Measurements from ENCODE around the gene CTTN.

CTTN gene

GRCh38 chr11:70397983-70398833 is at the start of gene CTTN:
CTTN (plus strand) TSS chr11:70398529; CDS start chr11:70407298, 8,769 bp downstream.
- H3K27me3 ChIP-seq (ENCODE audit: control insufficient read depth, insufficient read depth, low read length): no peaks in the 10 kb centered on the region
- no peaks in the 10 kb centered on the region for H3K36me3 ChIP-seq (ENCODE audit: control insufficient read depth, insufficient read depth, low read length)
- H3K4me1 ChIP-seq (ENCODE audit: control insufficient read depth, insufficient read depth, low read length): peaks cover 16% of the 10 kb centered on the region
- H3K4me3 ChIP-seq (ENCODE audit: low read length): peak within 1 kb of the TSS; percentile 77
- peak within 1 kb of the TSS; percentile 52 for H3K9ac ChIP-seq (ENCODE audit: low read length)
- H3K27ac ChIP-seq (ENCODE audit: low read depth, low read length): peak within 1 kb of the TSS; percentile 81

- Histone ChIP-seq H3K4me3 (ENCODE audit: low read length) (no peak overlapping the region), H3K27me3 (ENCODE audit: control insufficient read depth, insufficient read depth, low read length) (no peaks in the 10 kb centered on the region), H3K9ac (ENCODE audit: low read length) (no peak overlapping the region), H3K4me1 (ENCODE audit: control insufficient read depth, insufficient read depth, low read length) (no peaks in the 10 kb centered on the region), H3K36me3 (ENCODE audit: control insufficient read depth, insufficient read depth, low read length) (peaks cover 15% of the 10 kb centered on the region), H3K27ac (ENCODE audit: low read depth, low read length) (no peak overlapping the region)
These were observed 49.7 kb upstream of the CTTN start for GRCh38 chr11:70348608-70349007.

GRCh38 chr11:70351646-70352045 is 46.7 kb upstream of the CTTN start:
- peaks cover 21% of the 10 kb centered on the region for H3K36me3 ChIP-seq (ENCODE audit: control insufficient read depth, insufficient read depth, low read length)
- H3K27ac ChIP-seq (ENCODE audit: low read depth, low read length): no peak overlapping the region
- H3K4me1 ChIP-seq (ENCODE audit: control insufficient read depth, insufficient read depth, low read length): no peaks in the 10 kb centered on the region
- no peaks in the 10 kb centered on the region for H3K27me3 ChIP-seq (ENCODE audit: control insufficient read depth, insufficient read depth, low read length)
- no peak overlapping the region for H3K4me3 ChIP-seq (ENCODE audit: low read length)
- H3K9ac ChIP-seq (ENCODE audit: low read length): no peak overlapping the region

- no peaks in the 10 kb centered on the region for H3K27me3 ChIP-seq (ENCODE audit: control insufficient read depth, insufficient read depth, low read length)
- H3K4me3 ChIP-seq (ENCODE audit: low read length): no peak overlapping the region
- no peak overlapping the region for H3K9ac ChIP-seq (ENCODE audit: low read length)
- H3K36me3 ChIP-seq (ENCODE audit: control insufficient read depth, insufficient read depth, low read length): peaks cover 21% of the 10 kb centered on the region
- H3K4me1 ChIP-seq (ENCODE audit: control insufficient read depth, insufficient read depth, low read length): no peaks in the 10 kb centered on the region
- no peak overlapping the region for H3K27ac ChIP-seq (ENCODE audit: low read depth, low read length)
These were observed 46.2 kb upstream of the CTTN start for GRCh38 chr11:70352100-70352499.

- no peak overlapping the region for H3K9ac ChIP-seq (ENCODE audit: low read length)
- H3K4me1 ChIP-seq (ENCODE audit: control insufficient read depth, insufficient read depth, low read length): no peaks in the 10 kb centered on the region
- H3K27me3 ChIP-seq (ENCODE audit: control insufficient read depth, insufficient read depth, low read length): no peaks in the 10 kb centered on the region
- H3K4me3 ChIP-seq (ENCODE audit: low read length): no peak overlapping the region
- no peak overlapping the region for H3K27ac ChIP-seq (ENCODE audit: low read depth, low read length)
- H3K36me3 ChIP-seq (ENCODE audit: control insufficient read depth, insufficient read depth, low read length): peaks cover 21% of the 10 kb centered on the region
These were observed 45.7 kb upstream of the CTTN start for GRCh38 chr11:70352601-70353000.

GRCh38 chr11:70353329-70353728 is 45.0 kb upstream of the CTTN start:
- Histone ChIP-seq H3K36me3 (ENCODE audit: control insufficient read depth, insufficient read depth, low read length) (peaks cover 21% of the 10 kb centered on the region), H3K4me1 (ENCODE audit: control insufficient read depth, insufficient read depth, low read length) (no peaks in the 10 kb centered on the region), H3K27ac (ENCODE audit: low read depth, low read length) (no peak overlapping the region), H3K27me3 (ENCODE audit: control insufficient read depth, insufficient read depth, low read length) (no peaks in the 10 kb centered on the region), H3K9ac (ENCODE audit: low read length) (no peak overlapping the region), H3K4me3 (ENCODE audit: low read length) (no peak overlapping the region)

- Histone ChIP-seq H3K27me3 (ENCODE audit: control insufficient read depth, insufficient read depth, low read length) (no peaks in the 10 kb centered on the region), H3K9ac (ENCODE audit: low read length) (no peak overlapping the region), H3K4me3 (ENCODE audit: low read length) (no peak overlapping the region), H3K27ac (ENCODE audit: low read depth, low read length) (no peak overlapping the region), H3K36me3 (ENCODE audit: control insufficient read depth, insufficient read depth, low read length) (peaks cover 26% of the 10 kb centered on the region), H3K4me1 (ENCODE audit: control insufficient read depth, insufficient read depth, low read length) (no peaks in the 10 kb centered on the region)
These were observed 44.3 kb upstream of the CTTN start for GRCh38 chr11:70353900-70354568.

GRCh38 chr11:70354629-70355028 is 43.7 kb upstream of the CTTN start:
- no peaks in the 10 kb centered on the region for H3K4me1 ChIP-seq (ENCODE audit: control insufficient read depth, insufficient read depth, low read length)
- H3K36me3 ChIP-seq (ENCODE audit: control insufficient read depth, insufficient read depth, low read length): peaks cover 31% of the 10 kb centered on the region
- H3K27me3 ChIP-seq (ENCODE audit: control insufficient read depth, insufficient read depth, low read length): no peaks in the 10 kb centered on the region
- no peak overlapping the region for H3K27ac ChIP-seq (ENCODE audit: low read depth, low read length)
- H3K9ac ChIP-seq (ENCODE audit: low read length): no peak overlapping the region
- H3K4me3 ChIP-seq (ENCODE audit: low read length): no peak overlapping the region

- Histone ChIP-seq H3K4me1 (ENCODE audit: control insufficient read depth, insufficient read depth, low read length) (no peaks in the 10 kb centered on the region), H3K27ac (ENCODE audit: low read depth, low read length) (no peak overlapping the region), H3K9ac (ENCODE audit: low read length) (no peak overlapping the region), H3K36me3 (ENCODE audit: control insufficient read depth, insufficient read depth, low read length) (peaks cover 32% of the 10 kb centered on the region), H3K4me3 (ENCODE audit: low read length) (no peak overlapping the region), H3K27me3 (ENCODE audit: control insufficient read depth, insufficient read depth, low read length) (no peaks in the 10 kb centered on the region)
These were observed 39.6 kb upstream of the CTTN start for GRCh38 chr11:70358753-70359152.

GRCh38 chr11:70359451-70360205 is 38.7 kb upstream of the CTTN start:
- Histone ChIP-seq H3K36me3 (ENCODE audit: control insufficient read depth, insufficient read depth, low read length) (peaks cover 25% of the 10 kb centered on the region), H3K9ac (ENCODE audit: low read length) (no peak overlapping the region), H3K4me3 (ENCODE audit: low read length) (no peak overlapping the region), H3K27ac (ENCODE audit: low read depth, low read length) (no peak overlapping the region), H3K27me3 (ENCODE audit: control insufficient read depth, insufficient read depth, low read length) (no peaks in the 10 kb centered on the region), H3K4me1 (ENCODE audit: control insufficient read depth, insufficient read depth, low read length) (peaks cover 2% of the 10 kb centered on the region)

GRCh38 chr11:70360211-70360610 is 38.1 kb upstream of the CTTN start:
- Histone ChIP-seq H3K4me1 (ENCODE audit: control insufficient read depth, insufficient read depth, low read length) (peaks cover 4% of the 10 kb centered on the region), H3K27me3 (ENCODE audit: control insufficient read depth, insufficient read depth, low read length) (no peaks in the 10 kb centered on the region), H3K9ac (ENCODE audit: low read length) (no peak overlapping the region), H3K4me3 (ENCODE audit: low read length) (no peak overlapping the region), H3K27ac (ENCODE audit: low read depth, low read length) (no peak overlapping the region), H3K36me3 (ENCODE audit: control insufficient read depth, insufficient read depth, low read length) (peaks cover 25% of the 10 kb centered on the region)

GRCh38 chr11:70364178-70364577 is 34.2 kb upstream of the CTTN start:
- peak overlapping the region; percentile 33 for H3K27ac ChIP-seq (ENCODE audit: low read depth, low read length)
- peaks cover 16% of the 10 kb centered on the region for H3K36me3 ChIP-seq (ENCODE audit: control insufficient read depth, insufficient read depth, low read length)
- no peak overlapping the region for H3K4me3 ChIP-seq (ENCODE audit: low read length)
- H3K9ac ChIP-seq (ENCODE audit: low read length): no peak overlapping the region
- peaks cover 4% of the 10 kb centered on the region for H3K4me1 ChIP-seq (ENCODE audit: control insufficient read depth, insufficient read depth, low read length)
- H3K27me3 ChIP-seq (ENCODE audit: control insufficient read depth, insufficient read depth, low read length): no peaks in the 10 kb centered on the region

All from rectal smooth muscle tissue (tissue), 1 donor.